GM21528 (cell line): ENCODE results near the gene CKLF.
"Not testable (repeated sequence)": the region's sequence is repeated elsewhere in the genome, so short reads cannot be mapped to it uniquely, and the experiment has no call there.

Experiments used
- ATAC-seq: cut with Tn5 transposase; IDR thresholded peaks from one replicate; pipeline ENCODE4 v1.9.1; 2021; ENCODE audit warnings: mild to moderate bottlenecking, moderate library complexity; ENCODE audit not compliant: unreplicated experiment, low FRiP score

Gene CKLF

GRCh38 chr16:66611911-66612310 is 59.5 kb downstream of the CKLF start:
- not testable (repeated sequence) for ATAC-seq

DNA sequence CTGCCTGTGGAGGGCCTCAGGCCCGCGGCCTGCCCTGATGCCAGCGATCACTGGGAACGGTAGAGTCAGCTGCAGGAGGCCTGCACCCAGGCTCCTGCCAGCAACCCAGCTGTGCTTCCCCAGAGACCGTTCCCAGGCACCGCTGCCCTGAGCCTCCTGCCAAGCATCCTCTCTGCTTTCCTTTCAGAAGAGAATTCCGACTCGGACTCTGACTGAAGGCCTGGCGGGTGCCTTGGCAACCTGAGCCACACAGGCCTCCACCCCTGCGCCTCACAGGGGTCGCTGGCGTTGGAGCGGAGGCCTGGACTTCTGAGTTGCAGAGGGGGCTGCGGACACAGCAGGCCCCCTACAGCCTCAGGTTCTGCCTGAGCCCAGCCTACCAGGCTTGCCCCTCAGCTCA is 60.0 kb downstream of the CKLF start:
- no peak for ATAC-seq

GRCh38 chr16:66614161-66614802 is 61.9 kb downstream of the CKLF start:
- ATAC-seq, result no peak
